Esophagus squamous epithelium (tissue), 4 donors: ENCODE measurements around the gene ENTPD1.
A peak's percentile ranks its signal among the peaks of the same experiment; 100 is the strongest.

Experiments used
- CTCF ChIP-seq, 6 experiments: fragments of 450-650 bp in 4 of 6; fragments of 200-600 bp in 2 of 6; sonication (generic) in 2 of 6; IDR thresholded peaks; one replicate each; pipeline ENCODE4 v1.5.1; 2016 to 2019; ENCODE audit warnings: antibody characterized with exemption in 6 of 6, mild to moderate bottlenecking in 4 of 6, moderate library complexity in 4 of 6
- POLR2A ChIP-seq, 4 donors: fragments of 450-650 bp; IDR thresholded peaks; one replicate each; pipeline ENCODE4 v1.6.1; 2017; ENCODE audit warnings: antibody characterized with exemption in 4 of 4, mild to moderate bottlenecking in 4 of 4, moderate library complexity in 3 of 4

- TF ChIP-seq CTCF (IDR thresholded peaks at IDR 0.05) (peak in 1 of 6 experiments; percentile 4), POLR2A (IDR thresholded peaks at IDR 0.05) (no peak)
These were observed 151.7 kb downstream of the ENTPD1 start, which contains the start of gene CC2D2B for GRCh38 chr10:95907456-95908253.
